ENCODE data around the gene GLB1L.

GLB1L gene

DNA sequence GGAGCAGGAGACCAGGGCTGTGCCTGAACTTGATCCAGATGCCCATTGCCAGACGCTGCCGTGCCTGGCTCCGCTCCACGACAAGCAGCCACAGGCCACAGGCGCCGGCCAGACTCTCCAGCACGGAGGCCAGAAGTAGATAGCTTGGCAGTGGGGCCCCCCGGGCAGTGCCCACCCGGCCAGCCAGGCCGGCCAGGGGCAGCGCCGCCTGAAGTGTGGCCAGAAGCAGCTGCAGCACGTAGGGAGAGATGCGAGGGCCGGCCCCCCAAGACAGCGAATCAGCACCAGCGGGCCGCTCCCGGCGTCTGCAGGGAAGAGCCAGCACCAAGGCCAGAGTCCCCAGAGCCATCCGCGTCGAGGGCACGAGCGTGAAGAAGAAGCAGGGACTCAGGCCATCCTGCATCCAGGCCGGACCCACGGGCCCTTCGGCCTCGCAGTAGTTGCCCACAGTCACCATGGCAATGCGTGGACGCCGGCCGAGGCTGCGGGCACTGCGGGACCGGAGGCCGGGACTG is 27.0 kb downstream of the GLB1L start:
- peak overlapping the region; percentile 50 to 58 for H3K4me3 ChIP-seq (ENCODE audit: low read depth in 1 of 2, low read length in 2 of 2)

DNA sequence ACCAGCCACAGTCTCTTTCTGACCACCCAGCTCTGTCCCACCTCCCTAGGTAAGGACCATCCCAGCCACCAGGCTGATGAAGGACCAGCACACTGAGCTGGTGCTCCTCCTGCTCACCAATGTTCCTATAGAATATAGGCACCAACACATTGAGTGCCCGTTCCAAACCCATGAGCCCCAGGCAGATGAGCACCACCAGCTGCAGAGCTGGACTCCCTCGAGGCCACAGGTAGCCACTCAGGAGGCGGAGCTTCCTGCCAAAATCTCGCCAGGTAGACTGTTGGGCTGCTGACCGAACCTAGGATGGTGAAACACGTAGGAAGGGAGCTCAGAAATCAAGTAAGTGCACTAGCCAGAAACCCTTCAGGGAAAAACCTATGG is 28.7 kb downstream of the GLB1L start:
- no peaks in the 10 kb centered on the region for H3K27me3 ChIP-seq (ENCODE audit: control insufficient read depth in 1 of 2, insufficient read depth in 2 of 2, low read length in 2 of 2)
- no peak overlapping the region for H3K9ac ChIP-seq (ENCODE audit: low read length)
- no peaks in the 10 kb centered on the region for H3K9me3 ChIP-seq (ENCODE audit: low read length)
- peaks cover 26% of the 10 kb centered on the region for H3K4me1 ChIP-seq (ENCODE audit: insufficient read depth, low read length)
- H3K4me3 ChIP-seq (ENCODE audit: low read depth in 1 of 2, low read length in 2 of 2), result no peak overlapping the region
- H3K36me3 ChIP-seq (ENCODE audit: insufficient read depth, low read length), result peaks cover 57% of the 10 kb centered on the region
- H3K27ac ChIP-seq (ENCODE audit: low read depth, low read length), result no peak overlapping the region

More for the DNA sequence above, 27.0 kb downstream of the GLB1L start:
- peak overlapping the region; percentile 93 for H3K27ac ChIP-seq (ENCODE audit: low read depth, low read length)
- no peak overlapping the region for H3K9ac ChIP-seq (ENCODE audit: low read length)
- H3K27me3 ChIP-seq (ENCODE audit: control insufficient read depth in 1 of 2, insufficient read depth in 2 of 2, low read length in 2 of 2), result no peaks in the 10 kb centered on the region
- no peaks in the 10 kb centered on the region for H3K9me3 ChIP-seq (ENCODE audit: low read length)
- peaks cover 26% of the 10 kb centered on the region for H3K4me1 ChIP-seq (ENCODE audit: insufficient read depth, low read length)
- H3K36me3 ChIP-seq (ENCODE audit: insufficient read depth, low read length), result peaks cover 67% of the 10 kb centered on the region

DNA sequence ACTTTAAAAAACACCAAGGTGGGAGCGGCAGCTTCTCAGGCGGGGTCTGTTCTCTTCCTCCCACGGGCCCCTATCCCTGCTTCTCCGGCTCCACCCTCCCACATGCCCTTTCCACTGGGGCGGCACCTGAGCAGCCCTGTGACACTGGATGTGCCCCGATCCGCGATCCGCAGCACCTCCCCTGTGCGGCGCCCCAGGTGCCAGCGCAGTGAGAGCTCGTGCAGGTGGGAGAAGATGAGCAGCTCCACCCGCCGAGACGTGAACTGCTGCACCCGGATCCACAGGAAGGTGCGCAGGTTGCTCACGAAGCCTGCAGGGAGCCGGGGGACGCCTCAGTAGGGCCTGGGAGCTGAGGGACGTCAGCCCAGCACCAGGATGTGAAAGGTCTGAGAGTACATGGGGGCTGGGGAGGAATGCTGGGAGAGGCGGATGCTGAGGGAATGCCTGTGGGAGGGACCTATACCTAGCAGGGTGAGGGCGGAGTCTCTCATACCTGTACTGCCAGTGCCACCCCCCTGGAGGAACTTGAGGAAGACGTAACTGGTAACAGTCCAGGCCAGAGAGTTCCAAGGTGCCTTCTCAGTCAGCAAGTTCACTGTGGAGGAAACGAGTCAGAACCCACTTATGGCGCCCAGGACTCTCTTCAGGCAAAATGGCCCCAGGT is 29.2 kb downstream of the GLB1L start:
- Histone ChIP-seq H3K4me1 (ENCODE audit: insufficient read depth, low read length) (peaks cover 26% of the 10 kb centered on the region), H3K36me3 (ENCODE audit: insufficient read depth, low read length) (peaks cover 52% of the 10 kb centered on the region), H3K9ac (ENCODE audit: low read length) (no peak overlapping the region)

DNA sequence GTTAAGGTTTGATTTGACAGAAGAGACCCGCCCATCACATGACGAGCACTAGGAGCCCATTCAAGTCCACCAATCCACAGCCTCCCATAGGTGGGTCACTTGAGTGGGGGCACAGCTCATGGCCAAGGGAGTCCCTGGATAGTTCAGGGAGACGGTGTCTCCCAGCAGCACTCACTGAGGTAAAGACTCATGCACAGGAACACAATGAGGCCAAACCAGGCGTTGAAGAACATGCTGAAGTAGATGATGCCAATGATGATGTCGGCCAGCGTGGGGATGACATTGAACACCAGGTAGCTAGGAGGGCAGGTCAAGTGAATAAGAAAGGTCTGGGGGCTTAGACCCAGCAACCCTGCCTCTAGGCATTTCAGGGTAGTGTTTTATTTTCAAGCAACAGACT is 30.5 kb downstream of the GLB1L start:
- no peaks in the 10 kb centered on the region for H3K27me3 ChIP-seq (ENCODE audit: control insufficient read depth in 1 of 2, insufficient read depth in 2 of 2, low read length in 2 of 2)
- no peak overlapping the region for H3K9ac ChIP-seq (ENCODE audit: low read length)
- no peak overlapping the region for H3K27ac ChIP-seq (ENCODE audit: low read depth, low read length)
- peaks cover 51% of the 10 kb centered on the region for H3K36me3 ChIP-seq (ENCODE audit: insufficient read depth, low read length)
- H3K4me1 ChIP-seq (ENCODE audit: insufficient read depth, low read length), result peaks cover 25% of the 10 kb centered on the region
- H3K9me3 ChIP-seq (ENCODE audit: low read length), result no peaks in the 10 kb centered on the region
- H3K4me3 ChIP-seq (ENCODE audit: low read depth in 1 of 2, low read length in 2 of 2), result no peak overlapping the region

More for the DNA sequence above, 29.2 kb downstream of the GLB1L start:
- no peak overlapping the region for H3K4me3 ChIP-seq (ENCODE audit: low read depth in 1 of 2, low read length in 2 of 2)
- no peak overlapping the region for H3K27ac ChIP-seq (ENCODE audit: low read depth, low read length)
- no peaks in the 10 kb centered on the region for H3K27me3 ChIP-seq (ENCODE audit: control insufficient read depth in 1 of 2, insufficient read depth in 2 of 2, low read length in 2 of 2)
- H3K9me3 ChIP-seq (ENCODE audit: low read length), result no peaks in the 10 kb centered on the region

DNA sequence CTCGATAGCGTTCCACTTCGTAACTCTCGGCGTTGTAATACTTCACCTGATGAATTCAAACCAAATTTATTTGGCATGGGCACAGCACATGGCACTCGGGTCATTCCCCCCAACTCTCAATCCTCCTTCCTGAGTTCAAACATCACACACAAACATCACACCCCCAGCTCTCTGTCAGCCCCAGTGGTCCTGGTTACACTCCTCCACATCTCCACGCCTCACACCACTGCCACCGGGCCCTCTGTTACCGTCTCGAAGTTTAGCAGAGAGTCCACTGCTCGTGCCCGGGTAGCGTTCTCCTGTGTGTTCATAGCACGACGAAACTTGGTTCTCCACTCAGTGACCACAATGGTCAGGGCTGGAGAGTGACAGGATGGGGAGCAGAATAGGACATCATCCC is 31.1 kb downstream of the GLB1L start:
- no peak overlapping the region for H3K27ac ChIP-seq (ENCODE audit: low read depth, low read length)
- peaks cover 18% of the 10 kb centered on the region for H3K4me1 ChIP-seq (ENCODE audit: insufficient read depth, low read length)
- no peak overlapping the region for H3K9ac ChIP-seq (ENCODE audit: low read length)
- H3K9me3 ChIP-seq (ENCODE audit: low read length), result no peaks in the 10 kb centered on the region
- no peak overlapping the region for H3K4me3 ChIP-seq (ENCODE audit: low read depth in 1 of 2, low read length in 2 of 2)
- H3K27me3 ChIP-seq (ENCODE audit: control insufficient read depth in 1 of 2, insufficient read depth in 2 of 2, low read length in 2 of 2), result no peaks in the 10 kb centered on the region
- H3K36me3 ChIP-seq (ENCODE audit: insufficient read depth, low read length), result peaks cover 57% of the 10 kb centered on the region

DNA sequence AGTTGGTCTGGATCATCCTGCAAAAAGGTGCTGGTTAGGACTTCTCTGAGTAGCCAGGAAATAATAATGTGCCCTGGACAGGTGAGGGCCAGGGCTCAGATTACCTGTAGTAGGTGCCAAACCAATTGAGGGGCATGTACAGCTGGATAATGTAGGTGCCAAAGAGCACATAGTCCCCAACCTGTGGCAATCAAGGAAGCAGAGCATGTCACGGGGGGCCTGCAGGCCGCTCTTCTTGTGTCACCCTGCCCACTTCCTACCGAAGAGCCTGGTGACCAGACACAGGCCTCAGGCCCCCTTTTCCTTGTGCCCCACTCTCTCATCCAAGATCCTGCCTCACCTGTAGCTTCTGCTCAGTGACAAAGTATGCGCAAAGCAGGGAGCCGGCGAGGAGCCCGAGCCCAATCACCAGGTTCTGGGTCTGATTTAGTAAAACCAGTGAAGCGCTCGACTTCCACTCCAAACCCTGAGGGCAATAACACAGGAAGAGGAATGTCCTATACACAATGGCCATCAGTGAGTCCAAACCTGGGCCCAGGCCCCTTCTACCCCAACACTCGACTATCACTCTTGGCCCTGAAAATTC is 31.7 kb downstream of the GLB1L start:
- H3K9me3 ChIP-seq (ENCODE audit: low read length), result no peaks in the 10 kb centered on the region
- H3K27me3 ChIP-seq (ENCODE audit: control insufficient read depth in 1 of 2, insufficient read depth in 2 of 2, low read length in 2 of 2), result no peaks in the 10 kb centered on the region
- H3K4me3 ChIP-seq (ENCODE audit: low read depth in 1 of 2, low read length in 2 of 2), result no peak overlapping the region
- H3K36me3 ChIP-seq (ENCODE audit: insufficient read depth, low read length), result peaks cover 63% of the 10 kb centered on the region
- H3K27ac ChIP-seq (ENCODE audit: low read depth, low read length), result no peak overlapping the region
- peaks cover 16% of the 10 kb centered on the region for H3K4me1 ChIP-seq (ENCODE audit: insufficient read depth, low read length)
- H3K9ac ChIP-seq (ENCODE audit: low read length), result no peak overlapping the region

DNA sequence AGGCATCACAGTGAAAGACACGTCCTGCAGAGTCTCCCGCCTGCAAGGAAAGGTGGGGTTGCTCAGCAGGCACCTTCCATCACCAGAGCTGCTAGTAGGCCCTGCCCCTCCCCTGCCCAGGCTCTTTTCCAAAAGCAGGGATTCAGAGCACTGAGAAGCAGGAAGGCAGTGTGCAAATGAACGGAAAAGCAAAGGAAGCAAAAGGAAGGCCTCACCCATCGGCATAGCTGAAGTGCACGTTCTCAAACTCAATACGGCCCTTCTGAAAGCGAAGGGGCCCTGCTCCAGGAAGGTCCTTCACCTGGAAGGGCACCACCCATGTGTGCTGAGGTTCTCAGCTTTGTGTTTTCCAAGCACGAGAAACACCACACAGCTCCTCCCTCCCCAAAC is 32.2 kb downstream of the GLB1L start:
- H3K27me3 ChIP-seq (ENCODE audit: control insufficient read depth in 1 of 2, insufficient read depth in 2 of 2, low read length in 2 of 2), result no peaks in the 10 kb centered on the region
- H3K9me3 ChIP-seq (ENCODE audit: low read length), result no peaks in the 10 kb centered on the region
- H3K4me3 ChIP-seq (ENCODE audit: low read depth in 1 of 2, low read length in 2 of 2), result no peak overlapping the region
- H3K9ac ChIP-seq (ENCODE audit: low read length), result no peak overlapping the region
- peaks cover 68% of the 10 kb centered on the region for H3K36me3 ChIP-seq (ENCODE audit: insufficient read depth, low read length)
- H3K4me1 ChIP-seq (ENCODE audit: insufficient read depth, low read length), result peaks cover 21% of the 10 kb centered on the region
- H3K27ac ChIP-seq (ENCODE audit: low read depth, low read length), result no peak overlapping the region

DNA sequence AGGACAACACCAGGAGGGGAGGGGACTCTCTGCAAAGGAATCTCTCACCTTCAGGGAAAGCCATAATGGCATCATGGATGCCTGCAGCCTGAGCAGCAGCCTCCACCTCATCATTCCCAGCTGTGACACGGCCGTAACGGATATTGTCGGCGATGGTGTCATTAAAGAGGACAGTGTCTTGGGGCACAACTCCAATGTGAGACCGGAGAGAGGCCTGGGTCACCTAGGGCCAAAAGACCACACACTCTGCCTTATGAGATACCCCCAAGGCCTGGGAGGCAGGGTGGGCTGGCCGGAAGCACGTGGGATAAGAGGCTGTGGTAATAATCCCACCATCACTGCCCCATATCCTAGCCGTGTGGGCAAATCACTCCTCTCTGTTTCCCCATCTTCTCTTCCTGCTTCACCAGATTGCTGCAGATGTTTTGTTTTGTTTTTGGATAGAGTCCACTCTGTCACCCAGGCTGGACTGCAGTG is 34.3 kb downstream of the GLB1L start:
- Histone ChIP-seq H3K36me3 (ENCODE audit: insufficient read depth, low read length) (peaks cover 62% of the 10 kb centered on the region), H3K4me3 (ENCODE audit: low read depth in 1 of 2, low read length in 2 of 2) (no peak overlapping the region), H3K27me3 (ENCODE audit: control insufficient read depth in 1 of 2, insufficient read depth in 2 of 2, low read length in 2 of 2) (no peaks in the 10 kb centered on the region), H3K4me1 (ENCODE audit: insufficient read depth, low read length) (peaks cover 18% of the 10 kb centered on the region), H3K9ac (ENCODE audit: low read length) (no peak overlapping the region), H3K27ac (ENCODE audit: low read depth, low read length) (no peak overlapping the region), H3K9me3 (ENCODE audit: low read length) (no peaks in the 10 kb centered on the region)

DNA sequence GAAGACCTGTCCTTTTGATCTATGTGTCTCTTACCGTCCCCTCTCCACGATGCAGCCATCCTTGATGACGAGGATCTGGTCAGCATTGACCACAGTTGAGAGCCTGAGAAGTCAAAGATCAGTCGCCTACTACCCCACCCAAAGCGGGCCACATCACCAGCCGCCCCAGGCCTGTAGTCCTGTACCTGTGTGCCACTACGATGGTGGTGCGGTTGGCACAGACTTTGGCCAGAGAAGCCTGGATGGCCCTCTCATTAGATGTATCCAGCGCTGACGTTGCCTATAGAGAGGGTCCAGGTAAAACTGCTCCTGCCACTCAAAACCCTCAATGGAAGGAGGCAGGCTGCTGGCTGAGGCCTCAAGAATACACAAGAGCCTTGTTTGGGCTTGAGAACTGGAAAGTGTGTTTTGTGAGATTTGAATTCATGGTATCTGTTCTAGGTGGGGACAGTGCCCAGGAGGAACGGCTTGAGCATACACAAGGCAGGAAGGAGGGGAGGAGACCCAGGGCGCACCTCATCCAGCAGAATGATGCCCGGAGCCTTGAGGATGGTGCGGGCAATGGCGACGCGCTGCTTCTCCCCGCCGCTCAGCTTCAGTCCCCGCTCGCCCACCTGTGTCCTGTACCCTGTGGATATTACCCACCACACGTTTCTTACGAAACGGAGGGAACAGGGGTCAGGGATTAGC is 34.9 kb downstream of the GLB1L start:
- peaks cover 56% of the 10 kb centered on the region for H3K36me3 ChIP-seq (ENCODE audit: insufficient read depth, low read length)
- H3K27ac ChIP-seq (ENCODE audit: low read depth, low read length), result no peak overlapping the region
- no peak overlapping the region for H3K4me3 ChIP-seq (ENCODE audit: low read depth in 1 of 2, low read length in 2 of 2)
- H3K27me3 ChIP-seq (ENCODE audit: control insufficient read depth in 1 of 2, insufficient read depth in 2 of 2, low read length in 2 of 2), result no peaks in the 10 kb centered on the region
- no peaks in the 10 kb centered on the region for H3K9me3 ChIP-seq (ENCODE audit: low read length)
- peaks cover 20% of the 10 kb centered on the region for H3K4me1 ChIP-seq (ENCODE audit: insufficient read depth, low read length)
- H3K9ac ChIP-seq (ENCODE audit: low read length), result no peak overlapping the region

DNA sequence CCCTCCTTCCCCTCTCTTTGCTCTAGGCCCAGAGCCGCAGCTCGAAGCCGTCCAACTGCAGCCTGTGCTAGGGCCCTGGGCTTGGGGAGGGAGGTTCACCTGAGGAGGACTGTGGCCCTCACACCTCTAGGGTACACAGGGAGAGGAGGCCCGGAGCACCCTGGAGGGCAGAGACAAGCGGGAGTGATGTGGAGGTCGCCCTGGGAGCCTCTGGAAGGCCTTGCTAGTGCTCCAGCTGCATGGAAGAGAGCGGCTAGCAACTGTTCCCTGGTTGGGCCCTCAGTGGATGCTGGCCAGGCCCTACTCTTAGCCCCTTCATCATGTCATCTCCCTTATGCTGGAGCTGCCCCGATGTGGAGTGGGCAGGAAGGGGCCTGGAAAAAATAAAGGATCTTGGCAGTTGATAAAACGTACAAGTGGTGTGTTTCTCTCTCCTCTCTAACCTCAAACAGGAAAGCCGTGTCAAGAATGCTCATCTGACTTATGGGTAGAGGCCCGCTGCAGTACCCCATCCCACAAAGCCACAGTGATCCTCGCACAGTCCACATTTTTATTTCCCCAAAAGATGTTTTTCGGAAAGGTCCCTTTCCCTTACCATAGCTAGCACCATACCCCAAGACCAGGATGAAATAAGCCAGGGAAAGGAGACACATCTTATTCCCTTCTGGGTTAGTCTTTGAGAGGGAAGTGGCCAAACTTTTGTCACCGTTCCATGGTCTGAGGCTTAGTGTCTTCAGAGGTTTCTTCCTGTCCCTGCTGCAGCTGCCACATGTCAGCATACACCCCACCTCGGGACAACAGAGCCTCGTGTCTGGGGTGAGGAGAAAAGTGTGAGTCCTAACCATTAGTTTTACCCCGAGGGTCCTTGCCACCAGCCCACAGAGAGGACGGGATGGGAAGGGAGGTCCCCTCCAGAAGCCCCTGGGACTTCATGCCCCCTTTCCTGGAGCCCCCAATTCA is 35.7 kb downstream of the GLB1L start:
- Histone ChIP-seq H3K4me1 (ENCODE audit: insufficient read depth, low read length) (peaks cover 20% of the 10 kb centered on the region), H3K27ac (ENCODE audit: low read depth, low read length) (no peak overlapping the region), H3K27me3 (ENCODE audit: control insufficient read depth in 1 of 2, insufficient read depth in 2 of 2, low read length in 2 of 2) (no peaks in the 10 kb centered on the region), H3K9ac (ENCODE audit: low read length) (no peak overlapping the region), H3K9me3 (ENCODE audit: low read length) (no peaks in the 10 kb centered on the region), H3K36me3 (ENCODE audit: insufficient read depth, low read length) (peaks cover 48% of the 10 kb centered on the region), H3K4me3 (ENCODE audit: low read depth in 1 of 2, low read length in 2 of 2) (no peak overlapping the region)

Measured in muscle layer of colon (tissue), 2 donors.